A673 (cell line): Measurements from ENCODE around the gene AAGAB. TPM values are rescaled to one million over a fixed set of nuclear protein-coding genes. Genes with fewer than 3 reads are reported as not detected.
A peak's percentile ranks its signal among the peaks of the same experiment; 100 is the strongest.
"Not testable (repeated sequence)": the region's sequence is repeated elsewhere in the genome, so short reads cannot be mapped to it uniquely, and the experiment has no call there.

Source experiments
- BruUV-seq: library from RNA; stranded (reverse); fragments of 400-500 nt; replicated peaks from 2 replicates; lab custom pipeline; 2021; lab: Mats Ljungman, UMichigan
- CTCF ChIA-PET: fragments of 300-600 bp; sonication (Branson Sonifier 250); formaldehyde crosslinking; loops from one replicate; lab custom pipeline; 2022; ENCODE audit warnings: antibody characterized with exemption; lab: Charles Lee
- POLR2A ChIA-PET: fragments of 300-600 bp; sonication (Branson Sonifier 250); formaldehyde crosslinking; loops from one replicate; lab custom pipeline; 2022; ENCODE audit warnings: antibody characterized with exemption; ENCODE audit not compliant: low non-redundant PET; lab: Charles Lee
- DNase-seq: peaks from one replicate; pipeline ENCODE4 v3.0.0-alpha.2; 2015; ENCODE audit warnings: low spot score
- H3K27ac ChIP-seq: fragments of 200-600 bp; sonication (generic); 2 replicates; pipeline ENCODE4 v1.5.1; 2016; ENCODE audit warnings: mixed run types, low read depth, mild to moderate bottlenecking, mixed read lengths, antibody characterized with exemption, low read length; ENCODE audit not compliant: poor library complexity, severe bottlenecking
- H3K27me3 ChIP-seq: fragments of 200-600 bp; sonication (generic); replicated peaks from 2 replicates; pipeline ENCODE4 v1.6.1; 2017; ENCODE audit warnings: mixed run types, low read depth, mild to moderate bottlenecking, mixed read lengths, antibody characterized with exemption, low read length; ENCODE audit not compliant: insufficient read depth, poor library complexity
- H3K36me3 ChIP-seq: fragments of 200-600 bp; sonication (generic); 2 replicates; pipeline ENCODE4 v1.6.1; 2016; ENCODE audit warnings: mixed run types, mild to moderate bottlenecking, mixed read lengths, antibody characterized with exemption, low read length; ENCODE audit not compliant: insufficient read depth, poor library complexity, severe bottlenecking
- H3K4me1 ChIP-seq: fragments of 200-600 bp; sonication (generic); 2 replicates; pipeline ENCODE4 v1.6.1; 2017; ENCODE audit warnings: mixed run types, mild to moderate bottlenecking, mixed read lengths, antibody characterized with exemption, low read length; ENCODE audit not compliant: insufficient read depth, poor library complexity, severe bottlenecking
- H3K4me3 ChIP-seq: fragments of 200-600 bp; sonication (generic); 2 replicates; pipeline ENCODE4 v1.5.1; 2016; ENCODE audit warnings: low read depth, mixed run types, mild to moderate bottlenecking, mixed read lengths, low read length; ENCODE audit not compliant: poor library complexity, severe bottlenecking
- H3K9me3 ChIP-seq: fragments of 200-600 bp; sonication (generic); 2 replicates; pipeline ENCODE4 v1.6.1; 2016; ENCODE audit warnings: mixed run types, low read depth, mild to moderate bottlenecking, mixed read lengths, antibody characterized with exemption, low read length; ENCODE audit not compliant: poor library complexity, severe bottlenecking
- CTCF ChIP-seq: fragments of 300-800, 200-600 bp; sonication (generic); conservative IDR thresholded peaks from 2 replicates; pipeline ENCODE4 v1.5.1; 2017; ENCODE audit warnings: low read depth, mild to moderate bottlenecking, antibody characterized with exemption, low read length, moderate library complexity, mixed read lengths
- EZH2 ChIP-seq: fragments of 200-600 bp; sonication (generic); IDR thresholded peaks from 2 replicates; pipeline ENCODE4 v1.6.1; 2017; ENCODE audit warnings: borderline replicate concordance, low read depth, mild to moderate bottlenecking, mixed read lengths, antibody characterized with exemption, low read length; ENCODE audit not compliant: poor library complexity, severe bottlenecking
- intact Hi-C: fragments of 100-400 bp; cut with micrococcal nuclease; formaldehyde crosslinking; loops from one replicate; pipeline ENCODE4 v1.10.0; 2022; ENCODE audit not compliant: unreplicated experiment
- total RNA-seq: library from RNA; stranded (reverse); gene quantifications from 2 replicates; pipeline ENCODE4 v1.2.3, GENCODE V29; 2021

AAGAB gene
- total RNA-seq, 1 experiment from 2014 or later, result 54.8 TPM

GRCh38 chr15:67157521-67158252 lies 96.8 kb downstream of the AAGAB start:
- Histone ChIP-seq H3K27ac (peak overlapping the region; percentile 87), H3K36me3 (no peaks in the 10 kb centered on the region), H3K9me3 (no peaks in the 10 kb centered on the region), H3K4me1 (peaks cover 74% of the 10 kb centered on the region), H3K4me3 (no peak overlapping the region), H3K27me3 (no peaks in the 10 kb centered on the region)
- CTCF ChIA-PET, result no interaction called here
- BruUV-seq, result no TSS peak
- no peak for TF ChIP-seq EZH2
- DNase-seq, result peak; percentile 98
- POLR2A ChIA-PET, result interaction anchor here (0.7 kb wide), 1 partner anchor 509 kb away, joined by 3 read pairs; no protein-coding TSS in a partner anchor
- intact Hi-C loops, result no loop called here

GRCh38 chr15:67156834-67157233 lies 97.6 kb downstream of the AAGAB start:
- no peak for DNase-seq
- Histone ChIP-seq H3K4me3 (no peak overlapping the region), H3K9me3 (no peaks in the 10 kb centered on the region), H3K4me1 (peaks cover 78% of the 10 kb centered on the region), H3K36me3 (no peaks in the 10 kb centered on the region), H3K27me3 (no peaks in the 10 kb centered on the region), H3K27ac (peak overlapping the region; percentile 87)
- TF ChIP-seq EZH2, result no peak
- BruUV-seq, result no TSS peak
- intact Hi-C loops, result no loop called here
- CTCF ChIA-PET, result no interaction called here
- POLR2A ChIA-PET, result no interaction called here

GRCh38 chr15:67156426-67156825 lies 98.0 kb downstream of the AAGAB start:
- ChIA-PET POLR2A (no interaction called here), CTCF (no interaction called here)
- H3K27me3 ChIP-seq, result no peaks in the 10 kb centered on the region
- TF ChIP-seq EZH2 (no peak), CTCF (no peak)
- no TSS peak for BruUV-seq
- H3K4me1 ChIP-seq, result peaks cover 74% of the 10 kb centered on the region
- no peak for DNase-seq
- no peak overlapping the region for H3K4me3 ChIP-seq
- H3K36me3 ChIP-seq, result no peaks in the 10 kb centered on the region
- H3K27ac ChIP-seq, result no peak overlapping the region
- H3K9me3 ChIP-seq, result no peaks in the 10 kb centered on the region
- intact Hi-C loops, result no loop called here

GRCh38 chr15:67154249-67154648 lies 100.2 kb downstream of the AAGAB start:
- peaks cover 67% of the 10 kb centered on the region for H3K4me1 ChIP-seq
- intact Hi-C loops, result no loop called here
- no peaks in the 10 kb centered on the region for H3K9me3 ChIP-seq
- POLR2A ChIA-PET, result no interaction called here
- BruUV-seq, result no TSS peak
- CTCF ChIA-PET, result no interaction called here
- no peak overlapping the region for H3K4me3 ChIP-seq
- no peaks in the 10 kb centered on the region for H3K36me3 ChIP-seq
- TF ChIP-seq CTCF, result no peak
- peak overlapping the region; percentile 58 for H3K27ac ChIP-seq
- H3K27me3 ChIP-seq, result no peaks in the 10 kb centered on the region
- no peak for DNase-seq

GRCh38 chr15:67153044-67153443 lies 101.4 kb downstream of the AAGAB start:
- H3K4me3 ChIP-seq, BruUV-seq, H3K9me3 ChIP-seq, H3K27me3 ChIP-seq, DNase-seq, intact Hi-C loops, H3K36me3 ChIP-seq, POLR2A ChIA-PET, H3K27ac ChIP-seq, CTCF ChIA-PET: not testable (repeated sequence)
- H3K4me1 ChIP-seq, result peaks cover 67% of the 10 kb centered on the region
